Stomach (tissue), 9 donors: ENCODE data around the gene FSIP1. TPM values are rescaled to one million over a fixed set of nuclear protein-coding genes. Genes with fewer than 3 reads are reported as not detected.
A peak's percentile ranks its signal among the peaks of the same experiment; 100 is the strongest.

Source experiments
- DNase-seq, 2 donors: peaks; one replicate each; pipeline versions ENCODE4 v3.0.0 to v3.0.0-alpha.2; 2013 to 2019
- H3K27ac ChIP-seq, 5 donors: fragments of 200-600 bp in 4 of 5; sonication (generic) in 4 of 5; one replicate each; pipeline ENCODE4 v1.5.1; 2013 to 2019; ENCODE audit warnings: mild to moderate bottlenecking in 1 of 5, moderate library complexity in 1 of 5
- H3K27me3 ChIP-seq, 3 donors: fragments of 200-600 bp; sonication (generic); one replicate each; pipeline ENCODE4 v1.5.1; 2017 to 2019; ENCODE audit warnings: mixed run types in 1 of 3
- H3K36me3 ChIP-seq, 4 donors: fragments of 200-600 bp; sonication (generic); 1 replicate in 3 of 4; 2 replicates in 1 of 4; pipeline ENCODE4 v1.5.1; 2016 to 2019
- H3K4me1 ChIP-seq, 4 donors: fragments of 200-600 bp; sonication (generic); one replicate each; pipeline ENCODE4 v1.5.1; 2016 to 2019
- H3K4me3 ChIP-seq, 4 donors: fragments of 200-600 bp; sonication (generic) in 3 of 4; one replicate each; pipeline ENCODE4 v1.5.1; 2016 to 2019; ENCODE audit warnings: mild to moderate bottlenecking in 1 of 4
- H3K9me3 ChIP-seq, 4 donors: fragments of 200-600 bp; sonication (generic); one replicate each; pipeline ENCODE4 v1.5.1; 2016 to 2019
- CTCF ChIP-seq, 7 experiments: fragments of 450-650 bp in 4 of 7; fragments of 200-600 bp in 3 of 7; sonication (generic) in 3 of 7; IDR thresholded peaks; one replicate each; pipeline ENCODE4 v1.5.1; 2016 to 2019; ENCODE audit warnings: antibody characterized with exemption in 7 of 7, control low read depth in 2 of 7, mild to moderate bottlenecking in 1 of 7
- EP300 ChIP-seq: sonication (generic); formaldehyde crosslinking; IDR thresholded peaks from one replicate; pipeline ENCODE4 v1.6.1; 2017; ENCODE audit warnings: antibody characterized with exemption
- POLR2A ChIP-seq, 4 donors: fragments of 450-650 bp; IDR thresholded peaks; one replicate each; pipeline ENCODE4 v1.6.1; 2016; ENCODE audit warnings: antibody characterized with exemption in 4 of 4, control low read depth in 2 of 4, mild to moderate bottlenecking in 1 of 4, moderate library complexity in 1 of 4
- POLR2AphosphoS5 ChIP-seq, 3 donors: sonication (generic); formaldehyde crosslinking; IDR thresholded peaks; one replicate each; pipeline ENCODE4 v1.6.1; 2016; ENCODE audit warnings: antibody characterized with exemption in 3 of 3
- WGBS, 5 donors: extraction: QIAGEN DNeasy Blood & Tissue Kit in 3 of 5; methylation state at CpG; one replicate each; pipeline versions ENCODE4 v1.1.5 to v1.1.7; 2013 to 2018; 5-methylcytosine and 5-hydroxymethylcytosine counted together
- intact Hi-C: fragments of 100-400 bp; cut with DNase I; formaldehyde crosslinking; loops from one replicate; pipeline ENCODE4 v1.15.1; 2023; ENCODE audit warnings: low total_unique reads
- polyA plus RNA-seq, 3 donors: library from polyadenylated mRNA; stranded (reverse); fragments of 200-250 nt; gene quantifications; one replicate each; pipeline ENCODE4 v1.2.3, GENCODE V29; 2013
- total RNA-seq, 5 donors: library from RNA; depleted of rRNA; stranded (reverse); fragments of >200 nt; gene quantifications; one replicate each; pipeline versions ENCODE4 v1.1.0 to v1.2.3, GENCODE V29; 2014 to 2016
- donor health status: healthy with polysubstance abuse.
- donor health status: Bipolar disorder and iron deficiency.
- donor health status: healthy.

Gene FSIP1
- total and polyA plus RNA-seq, 8 donors = 0.08 to 141 (median 0.66) TPM

GRCh38 chr15:39623529-39623931 is 159.1 kb downstream of the FSIP1 start:
- Histone ChIP-seq H3K4me1 (peaks cover 9 to 29% (median 19%) of the 10 kb centered on the region in 4 donors), H3K9me3 (no peaks in the 10 kb centered on the region), H3K27ac (peak overlapping the region in 4 of 5 donors; percentile 18 to 83 (median 68)), H3K36me3 (no peaks in the 10 kb centered on the region), H3K4me3 (no peak overlapping the region), H3K27me3 (no peaks in the 10 kb centered on the region)
- intact Hi-C loops = no loop called here
- peak in 1 of 2 donors; percentile 44 for DNase-seq
- no peak for TF ChIP-seq POLR2AphosphoS5 (IDR thresholded peaks at IDR 0.05)
- no peak for TF ChIP-seq CTCF (IDR thresholded peaks at IDR 0.05)
- no peak for TF ChIP-seq EP300
- no peak for TF ChIP-seq POLR2A (IDR thresholded peaks at IDR 0.05)
- WGBS, 5 donors = 76 to 80% (median 76%) methylated on average over 4 of the region's 4 CpGs

- Histone ChIP-seq H3K4me3 (no peak overlapping the region), H3K27ac (peak overlapping the region in 2 of 5 donors; percentile 18 to 83), H3K4me1 (peaks cover 5 to 22% (median 14%) of the 10 kb centered on the region in 4 donors), H3K9me3 (no peaks in the 10 kb centered on the region), H3K27me3 (no peaks in the 10 kb centered on the region), H3K36me3 (no peaks in the 10 kb centered on the region)
- TF ChIP-seq POLR2AphosphoS5 (IDR thresholded peaks at IDR 0.05) (no peak), CTCF (IDR thresholded peaks at IDR 0.05) (no peak), EP300 (no peak), POLR2A (IDR thresholded peaks at IDR 0.05) (no peak)
- 45 to 66% (median 55%) methylated on average over 6 of the region's 6 CpGs for WGBS, 5 donors
- intact Hi-C loops = no loop called here
- DNase-seq = no peak
Measured at GRCh38 chr15:39622660-39623516, 159.8 kb downstream of the FSIP1 start.

- peaks cover 4 to 22% (median 14%) of the 10 kb centered on the region in 4 donors for H3K4me1 ChIP-seq
- no peaks in the 10 kb centered on the region for H3K27me3 ChIP-seq
- no peak overlapping the region for H3K4me3 ChIP-seq
- intact Hi-C loops = no loop called here
- no peak for DNase-seq
- WGBS, 5 donors = 79 to 100% (median 92%) methylated on average over 1 of the region's 1 CpG
- H3K9me3 ChIP-seq = no peaks in the 10 kb centered on the region
- no peak overlapping the region for H3K27ac ChIP-seq
- no peaks in the 10 kb centered on the region for H3K36me3 ChIP-seq
- TF ChIP-seq CTCF (IDR thresholded peaks at IDR 0.05) = no peak
- no peak for TF ChIP-seq EP300
- no peak for TF ChIP-seq POLR2AphosphoS5 (IDR thresholded peaks at IDR 0.05)
- no peak for TF ChIP-seq POLR2A (IDR thresholded peaks at IDR 0.05)
Measured at GRCh38 chr15:39621976-39622375, 160.7 kb downstream of the FSIP1 start.

GRCh38 chr15:39621210-39621609 is 161.4 kb downstream of the FSIP1 start:
- intact Hi-C loops = no loop called here
- TF ChIP-seq POLR2A (IDR thresholded peaks at IDR 0.05) (no peak), POLR2AphosphoS5 (IDR thresholded peaks at IDR 0.05) (no peak), EP300 (no peak), CTCF (IDR thresholded peaks at IDR 0.05) (no peak)
- Histone ChIP-seq H3K27ac (no peak overlapping the region), H3K27me3 (no peaks in the 10 kb centered on the region), H3K4me3 (no peak overlapping the region), H3K36me3 (no peaks in the 10 kb centered on the region), H3K4me1 (peaks cover 4 to 20% (median 14%) of the 10 kb centered on the region in 4 donors), H3K9me3 (no peaks in the 10 kb centered on the region)
- DNase-seq = no peak
- WGBS, 5 donors = 63 to 87% (median 82%) methylated on average over 1 of the region's 1 CpG
